Calu3 (cell line): ENCODE measurements around the gene HAND2. TPM values are rescaled to one million over a fixed set of nuclear protein-coding genes. Genes with fewer than 3 reads are reported as not detected.

ENCODE experiments used
- BruUV-seq: library from RNA; stranded (reverse); fragments of 400-500 nt; replicated peaks from 2 replicates; lab custom pipeline; 2021; lab: Mats Ljungman, UMichigan
- CTCF ChIA-PET: fragments of 300-600 bp; sonication (Branson Sonifier 250); formaldehyde crosslinking; loops from one replicate; lab custom pipeline; 2022; ENCODE audit warnings: antibody characterized with exemption; lab: Charles Lee
- DNase-seq: peaks from one replicate; pipeline ENCODE4 v3.0.0; 2022
- H3K27ac Mint-ChIP-seq: one replicate; pipeline ENCODE4 v1.8.0; 2022; ENCODE audit warnings: mixed read lengths; ENCODE audit not compliant: unreplicated experiment
- H3K27me3 Mint-ChIP-seq: one replicate; pipeline ENCODE4 v1.8.0; 2022; ENCODE audit warnings: mixed read lengths; ENCODE audit not compliant: unreplicated experiment
- H3K36me3 Mint-ChIP-seq: one replicate; pipeline ENCODE4 v1.8.0; 2022; ENCODE audit warnings: mild to moderate bottlenecking, moderate library complexity, mixed read lengths; ENCODE audit not compliant: insufficient read depth, unreplicated experiment
- H3K4me1 Mint-ChIP-seq: one replicate; pipeline ENCODE4 v1.8.0; 2022; ENCODE audit warnings: mild to moderate bottlenecking, low read depth, mixed read lengths; ENCODE audit not compliant: unreplicated experiment
- H3K4me3 Mint-ChIP-seq: one replicate; pipeline ENCODE4 v1.8.0; 2022; ENCODE audit warnings: mild to moderate bottlenecking, low read depth, moderate library complexity, mixed read lengths; ENCODE audit not compliant: unreplicated experiment
- H3K9me3 Mint-ChIP-seq: one replicate; pipeline ENCODE4 v1.8.0; 2022; ENCODE audit warnings: low read depth, mixed read lengths; ENCODE audit not compliant: unreplicated experiment
- intact Hi-C: fragments of 100-400 bp; cut with micrococcal nuclease; formaldehyde crosslinking; loops from one replicate; pipeline ENCODE4 v1.10.0; 2022; ENCODE audit not compliant: unreplicated experiment
- total RNA-seq: library from RNA; stranded (reverse); gene quantifications from 2 replicates; pipeline ENCODE4 v1.2.3, GENCODE V29; 2022
- TF ChIP-seq, protein P1 (sequence below): fragments of 200-600 bp; IDR thresholded peaks from one replicate; pipeline ENCODE4 v1.8.0; 2022; ENCODE audit warnings: antibody characterized with exemption; ENCODE audit not compliant: unreplicated experiment

The HAND2 gene
- total RNA-seq, 1 experiment from 2014 or later: 0.45 TPM

DNA sequence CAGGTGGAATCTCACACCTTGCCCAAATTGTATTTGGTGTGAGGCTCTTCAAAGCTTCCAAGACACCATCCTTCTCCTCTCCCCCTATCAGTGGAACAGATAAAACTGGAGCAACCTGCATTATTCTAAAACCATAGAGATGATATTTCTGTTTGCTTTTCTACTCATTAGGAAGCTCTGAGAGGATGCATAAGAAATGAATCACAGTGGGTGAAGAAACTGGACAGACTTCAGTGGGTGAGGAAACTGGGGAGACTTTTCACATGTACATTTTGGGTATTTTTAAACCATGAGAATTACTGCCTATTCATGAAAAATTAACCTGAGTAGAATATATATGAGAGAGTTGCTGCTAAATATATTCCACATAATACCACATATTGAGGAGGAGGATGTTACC, 16.4 kb downstream of the HAND2 start:
- CTCF ChIA-PET: no interaction called here
- Mint-ChIP-seq H3K27me3 (peaks cover 57% of the 10 kb centered on the region), H3K36me3 (no peaks in the 10 kb centered on the region), H3K4me1 (no peaks in the 10 kb centered on the region), H3K4me3 (no peak overlapping the region), H3K27ac (no peak overlapping the region), H3K9me3 (no peaks in the 10 kb centered on the region)
- TF ChIP-seq, protein P1, sequence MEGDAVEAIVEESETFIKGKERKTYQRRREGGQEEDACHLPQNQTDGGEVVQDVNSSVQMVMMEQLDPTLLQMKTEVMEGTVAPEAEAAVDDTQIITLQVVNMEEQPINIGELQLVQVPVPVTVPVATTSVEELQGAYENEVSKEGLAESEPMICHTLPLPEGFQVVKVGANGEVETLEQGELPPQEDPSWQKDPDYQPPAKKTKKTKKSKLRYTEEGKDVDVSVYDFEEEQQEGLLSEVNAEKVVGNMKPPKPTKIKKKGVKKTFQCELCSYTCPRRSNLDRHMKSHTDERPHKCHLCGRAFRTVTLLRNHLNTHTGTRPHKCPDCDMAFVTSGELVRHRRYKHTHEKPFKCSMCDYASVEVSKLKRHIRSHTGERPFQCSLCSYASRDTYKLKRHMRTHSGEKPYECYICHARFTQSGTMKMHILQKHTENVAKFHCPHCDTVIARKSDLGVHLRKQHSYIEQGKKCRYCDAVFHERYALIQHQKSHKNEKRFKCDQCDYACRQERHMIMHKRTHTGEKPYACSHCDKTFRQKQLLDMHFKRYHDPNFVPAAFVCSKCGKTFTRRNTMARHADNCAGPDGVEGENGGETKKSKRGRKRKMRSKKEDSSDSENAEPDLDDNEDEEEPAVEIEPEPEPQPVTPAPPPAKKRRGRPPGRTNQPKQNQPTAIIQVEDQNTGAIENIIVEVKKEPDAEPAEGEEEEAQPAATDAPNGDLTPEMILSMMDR: no peak
- DNase-seq: no peak
- no TSS peak for BruUV-seq
- intact Hi-C loops: no loop called here

- H3K36me3 Mint-ChIP-seq: no peaks in the 10 kb centered on the region
- peaks cover 51% of the 10 kb centered on the region for H3K27me3 Mint-ChIP-seq
- TF ChIP-seq, protein P1: no peak
- CTCF ChIA-PET: no interaction called here
- no peak for DNase-seq
- no peak overlapping the region for H3K27ac Mint-ChIP-seq
- intact Hi-C loops: no loop called here
- H3K4me3 Mint-ChIP-seq: no peak overlapping the region
- no peaks in the 10 kb centered on the region for H3K9me3 Mint-ChIP-seq
- H3K4me1 Mint-ChIP-seq: no peaks in the 10 kb centered on the region
- BruUV-seq: no TSS peak
Measured at GRCh38 chr4:173511787-173512361, 18.2 kb downstream of the HAND2 start.

- Mint-ChIP-seq H3K27ac (no peak overlapping the region), H3K36me3 (no peaks in the 10 kb centered on the region), H3K9me3 (no peaks in the 10 kb centered on the region), H3K4me1 (no peaks in the 10 kb centered on the region), H3K27me3 (peaks cover 26% of the 10 kb centered on the region), H3K4me3 (no peak overlapping the region)
- CTCF ChIA-PET: no interaction called here
- DNase-seq: no peak
- BruUV-seq: no TSS peak
- intact Hi-C loops: loop anchor here (5.0 kb wide), 1 partner anchor 238 kb away; no protein-coding TSS in a partner anchor
- TF ChIP-seq, protein P1: no peak
Measured at GRCh38 chr4:173509036-173510001, 20.7 kb downstream of the HAND2 start.

DNA sequence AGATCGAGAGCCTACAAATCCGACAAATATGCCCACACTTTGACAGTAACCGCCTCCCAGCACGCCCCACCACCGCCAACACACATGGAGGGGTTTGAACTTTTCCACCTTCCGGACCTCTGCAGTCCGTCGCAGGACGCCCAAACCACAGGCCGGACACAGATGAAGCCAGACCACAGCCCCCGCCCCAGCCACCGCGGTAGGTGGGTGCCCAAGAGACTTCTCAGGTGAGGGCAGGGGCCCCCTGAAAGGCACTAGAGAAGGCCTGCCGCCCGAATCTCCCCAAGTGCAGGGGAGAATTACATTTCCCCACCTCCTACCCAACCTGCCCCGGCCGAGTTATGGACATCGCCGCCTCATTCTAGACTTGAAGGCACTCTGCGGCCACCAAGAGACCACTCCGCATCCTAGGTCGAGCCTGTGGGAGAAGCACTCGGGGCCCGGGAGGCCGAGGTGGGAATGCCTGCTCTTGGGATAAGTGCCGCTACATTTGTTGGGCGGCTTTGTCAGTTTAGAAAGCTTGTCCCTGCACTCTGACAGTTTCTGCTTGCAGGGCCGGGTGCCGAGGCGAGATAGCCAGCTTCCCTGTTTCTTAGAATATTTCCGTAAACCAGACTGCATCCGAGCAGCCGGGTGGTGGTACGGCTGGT, 21.5 kb downstream of the HAND2 start:
- no peak overlapping the region for H3K4me3 Mint-ChIP-seq
- BruUV-seq: no TSS peak
- TF ChIP-seq, protein P1: no peak
- peaks cover 18% of the 10 kb centered on the region for H3K27me3 Mint-ChIP-seq
- DNase-seq: no peak
- H3K9me3 Mint-ChIP-seq: no peaks in the 10 kb centered on the region
- no peak overlapping the region for H3K27ac Mint-ChIP-seq
- CTCF ChIA-PET: no interaction called here
- intact Hi-C loops: loop anchor here (5.0 kb wide), 1 partner anchor 239 kb away; no protein-coding TSS in a partner anchor
- H3K36me3 Mint-ChIP-seq: no peaks in the 10 kb centered on the region
- H3K4me1 Mint-ChIP-seq: no peaks in the 10 kb centered on the region
